Measurements from ENCODE around the gene DOCK4.
A peak's percentile ranks its signal among the peaks of the same experiment; 100 is the strongest.

The DOCK4 gene

GRCh38 chr7:111743244-111743847 is 462.9 kb downstream of the DOCK4 start:
- no peak for DNase-seq

- peak; percentile 23 for DNase-seq
Measured at GRCh38 chr7:111741811-111742240, 464.4 kb downstream of the DOCK4 start.

- no peak for DNase-seq
Measured at GRCh38 chr7:111740942-111741341, 465.3 kb downstream of the DOCK4 start.

GRCh38 chr7:111736552-111736874 is 469.7 kb downstream of the DOCK4 start:
- DNase-seq = no peak

- DNase-seq = peak; percentile 42
Measured at GRCh38 chr7:111735661-111736551, 470.3 kb downstream of the DOCK4 start.

- DNase-seq = no peak
Measured at GRCh38 chr7:111734954-111735660, 471.1 kb downstream of the DOCK4 start.

GRCh38 chr7:111732923-111733322 is 473.3 kb downstream of the DOCK4 start:
- DNase-seq = no peak

- DNase-seq = no peak
Measured at GRCh38 chr7:111730476-111731300, 475.5 kb downstream of the DOCK4 start.

- DNase-seq = no peak
Measured at GRCh38 chr7:111730057-111730456, 476.1 kb downstream of the DOCK4 start.

- DNase-seq = no peak
Measured at GRCh38 chr7:111729483-111729882, 476.7 kb downstream of the DOCK4 start.

- DNase-seq = no peak
Measured at GRCh38 chr7:111728635-111728995, 477.6 kb downstream of the DOCK4 start.

- no peak for DNase-seq
Measured at GRCh38 chr7:111727905-111728634, 478.1 kb downstream of the DOCK4 start.

- no peak for DNase-seq
Measured at GRCh38 chr7:111718886-111719285, 487.3 kb downstream of the DOCK4 start.

GRCh38 chr7:111711426-111712065 is 494.7 kb downstream of the DOCK4 start:
- no peak for DNase-seq

GRCh38 chr7:111710839-111711380 is 495.3 kb downstream of the DOCK4 start:
- no peak for DNase-seq

GRCh38 chr7:111708072-111708471 is 498.1 kb downstream of the DOCK4 start:
- DNase-seq = no peak

- no peak for DNase-seq
Measured at GRCh38 chr7:111705807-111706206, 500.4 kb downstream of the DOCK4 start.

GRCh38 chr7:111697771-111698170 is 508.4 kb downstream of the DOCK4 start:
- DNase-seq = no peak

GRCh38 chr7:111694376-111694775 is 511.8 kb downstream of the DOCK4 start:
- DNase-seq = no peak

- no peak for DNase-seq
Measured at GRCh38 chr7:111690364-111691111, 515.7 kb downstream of the DOCK4 start.

- DNase-seq = no peak
Measured at GRCh38 chr7:111685349-111685748, 520.9 kb downstream of the DOCK4 start.
